RCC 7860 (cell line): ENCODE measurements around the gene IL1R2.
A peak's percentile ranks its signal among the peaks of the same experiment; 100 is the strongest.
"Not testable (repeated sequence)": the region's sequence is repeated elsewhere in the genome, so short reads cannot be mapped to it uniquely, and the experiment has no call there.

Experiments
- DNase-seq: peaks from one replicate; pipeline ENCODE4 v3.0.0-alpha.2; 2015; ENCODE audit warnings: low spot score
- FAIRE-seq: peaks from 2 replicates; lab custom pipeline; 2012; peaks lifted over from hg19 to GRCh38; lab: Jason Lieb, UNC

IL1R2 gene

GRCh38 chr2:102057502-102058292 is 65.9 kb downstream of the IL1R2 start:
- no peak for FAIRE-seq
- no peak for DNase-seq

GRCh38 chr2:102058293-102058833 is 66.6 kb downstream of the IL1R2 start:
- no peak for FAIRE-seq
- no peak for DNase-seq

- DNase-seq (no peak), FAIRE-seq (no peak)
Observed at GRCh38 chr2:102059151-102059550, 67.4 kb downstream of the IL1R2 start.

- no peak for DNase-seq
Observed at GRCh38 chr2:102060047-102060446, 68.3 kb downstream of the IL1R2 start.

GRCh38 chr2:102060792-102061191 is 69.0 kb downstream of the IL1R2 start:
- DNase-seq (no peak), FAIRE-seq (no peak)

More at GRCh38 chr2:102060047-102060446, 68.3 kb downstream of the IL1R2 start:
- no peak for FAIRE-seq

- FAIRE-seq (no peak), DNase-seq (no peak)
Observed at GRCh38 chr2:102061286-102061699, 69.5 kb downstream of the IL1R2 start.

- FAIRE-seq (no peak), DNase-seq (peak; percentile 74)
Observed at GRCh38 chr2:102061962-102062795, 70.4 kb downstream of the IL1R2 start.

- FAIRE-seq, result no peak
- DNase-seq, result no peak
Observed at GRCh38 chr2:102062802-102063201, 71.0 kb downstream of the IL1R2 start.

GRCh38 chr2:102063487-102063911 is 71.7 kb downstream of the IL1R2 start:
- no peak for DNase-seq

GRCh38 chr2:102063941-102064678 is 72.3 kb downstream of the IL1R2 start:
- peak; percentile 68 for FAIRE-seq

More at GRCh38 chr2:102063487-102063911, 71.7 kb downstream of the IL1R2 start:
- no peak for FAIRE-seq

GRCh38 chr2:102064679-102065674 is 73.2 kb downstream of the IL1R2 start:
- DNase-seq (peak; percentile 14), FAIRE-seq (no peak)

More at GRCh38 chr2:102063941-102064678, 72.3 kb downstream of the IL1R2 start:
- peak; percentile 93 for DNase-seq

GRCh38 chr2:102065675-102066252 is 74.0 kb downstream of the IL1R2 start:
- peak; percentile 61 for DNase-seq

GRCh38 chr2:102066554-102066953 is 74.8 kb downstream of the IL1R2 start:
- no peak for FAIRE-seq
- DNase-seq, result no peak

More at GRCh38 chr2:102065675-102066252, 74.0 kb downstream of the IL1R2 start:
- no peak for FAIRE-seq

GRCh38 chr2:102068126-102068525 is 76.4 kb downstream of the IL1R2 start:
- not testable (repeated sequence) for FAIRE-seq, DNase-seq

GRCh38 chr2:102069311-102069974 is 77.7 kb downstream of the IL1R2 start:
- no peak for DNase-seq
- FAIRE-seq, result no peak

- DNase-seq (no peak), FAIRE-seq (no peak)
Observed at GRCh38 chr2:102070058-102070642, 78.4 kb downstream of the IL1R2 start.

- DNase-seq (no peak), FAIRE-seq (no peak)
Observed at GRCh38 chr2:102072741-102073140, 81.0 kb downstream of the IL1R2 start.

- FAIRE-seq (no peak), DNase-seq (no peak)
Observed at GRCh38 chr2:102073168-102073724, 81.5 kb downstream of the IL1R2 start.
